NCI-H526 (cell line): ENCODE results near the gene ALDH7A1.

Experiments
- DNase-seq, 2 experiments: peaks; one replicate each; lab custom pipeline; 2025; lab: John Stamatoyannopoulos, UW

ALDH7A1 gene

DNA sequence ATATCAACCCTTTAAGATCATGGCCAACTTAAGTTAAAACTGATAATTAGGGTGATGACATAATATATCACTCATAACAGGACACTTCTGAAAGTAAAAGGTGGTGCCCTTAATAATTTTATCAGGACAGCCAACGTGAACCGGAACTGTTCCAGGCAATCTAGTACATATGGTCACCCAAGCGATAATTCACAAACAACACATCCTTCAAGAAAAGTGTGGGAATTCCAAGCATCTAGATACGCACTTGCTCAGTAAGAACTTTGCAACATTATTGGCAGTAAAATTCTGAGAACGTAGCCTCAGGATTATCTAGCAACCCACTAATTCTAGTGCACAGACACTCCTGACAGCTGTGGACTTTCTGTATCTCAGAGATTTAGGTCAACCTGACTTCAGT is 85.7 kb downstream of the ALDH7A1 start:
- no peak for DNase-seq

DNA sequence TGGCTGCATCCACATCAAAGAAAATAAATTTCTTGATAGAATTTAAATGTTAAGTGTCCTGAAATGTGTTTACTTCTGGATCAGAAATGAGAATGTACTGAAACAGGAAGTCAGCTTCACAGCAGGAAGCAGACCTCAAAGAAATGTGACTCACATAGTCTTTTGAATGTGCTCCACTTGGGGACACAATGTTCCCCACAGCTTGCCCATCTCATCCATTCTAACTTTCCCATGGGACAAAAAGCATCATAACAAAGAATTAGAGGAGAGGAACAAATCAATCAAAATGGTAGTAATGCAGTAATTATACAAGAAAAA is 86.1 kb downstream of the ALDH7A1 start:
- DNase-seq: no peak

GRCh38 chr5:126508251-126508961 is 86.6 kb downstream of the ALDH7A1 start:
- no peak for DNase-seq

DNA sequence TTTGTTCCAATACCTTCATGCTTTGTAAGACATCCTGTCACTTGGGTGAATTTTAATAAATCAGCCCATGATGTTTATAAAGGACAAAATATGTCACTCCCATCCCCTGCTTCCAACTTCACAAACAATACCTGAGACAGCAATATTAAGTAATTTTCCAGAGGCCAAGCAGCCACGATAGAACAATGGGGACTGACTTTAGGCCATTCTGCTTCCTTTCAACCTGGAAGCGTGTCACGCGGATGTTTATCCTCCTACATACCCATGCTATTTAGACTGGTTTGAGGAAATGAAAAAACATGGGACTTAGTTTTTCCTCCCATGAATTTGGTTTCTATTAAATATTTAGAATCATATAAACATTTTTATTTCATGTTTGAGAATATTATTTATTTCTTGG is 88.9 kb downstream of the ALDH7A1 start:
- no peak for DNase-seq

- DNase-seq: no peak
Measured at GRCh38 chr5:126503602-126504104, 91.4 kb downstream of the ALDH7A1 start.

- no peak for DNase-seq
Measured at GRCh38 chr5:126501448-126501847, 93.6 kb downstream of the ALDH7A1 start.

- DNase-seq: no peak
Measured at GRCh38 chr5:126499853-126500342, 95.1 kb downstream of the ALDH7A1 start.

DNA sequence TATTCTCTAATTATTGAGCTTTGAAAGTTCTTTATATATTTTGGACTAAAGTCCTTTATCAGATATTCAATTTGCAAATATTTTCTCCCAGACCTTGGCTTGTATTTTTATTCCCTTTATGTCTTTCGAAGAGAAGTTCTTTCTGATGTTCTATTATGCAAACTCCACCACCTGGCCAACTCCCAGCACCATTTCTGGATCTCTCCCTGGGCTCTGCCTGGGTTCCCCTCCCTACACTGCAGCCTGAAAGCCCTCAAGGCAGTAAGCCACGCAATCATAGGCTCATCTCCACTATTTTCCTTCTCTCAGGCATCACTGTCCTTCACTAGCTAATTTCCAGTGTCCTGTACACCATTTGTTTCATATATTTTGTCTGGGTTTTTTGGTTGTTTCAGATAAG is 95.7 kb downstream of the ALDH7A1 start:
- no peak for DNase-seq

GRCh38 chr5:126497506-126497905 is 97.5 kb downstream of the ALDH7A1 start:
- DNase-seq: no peak

GRCh38 chr5:126494393-126494792 is 100.6 kb downstream of the ALDH7A1 start:
- no peak for DNase-seq

GRCh38 chr5:126492939-126493338 is 102.1 kb downstream of the ALDH7A1 start:
- peak in 1 of 2 experiments; percentile 17 for DNase-seq

DNA sequence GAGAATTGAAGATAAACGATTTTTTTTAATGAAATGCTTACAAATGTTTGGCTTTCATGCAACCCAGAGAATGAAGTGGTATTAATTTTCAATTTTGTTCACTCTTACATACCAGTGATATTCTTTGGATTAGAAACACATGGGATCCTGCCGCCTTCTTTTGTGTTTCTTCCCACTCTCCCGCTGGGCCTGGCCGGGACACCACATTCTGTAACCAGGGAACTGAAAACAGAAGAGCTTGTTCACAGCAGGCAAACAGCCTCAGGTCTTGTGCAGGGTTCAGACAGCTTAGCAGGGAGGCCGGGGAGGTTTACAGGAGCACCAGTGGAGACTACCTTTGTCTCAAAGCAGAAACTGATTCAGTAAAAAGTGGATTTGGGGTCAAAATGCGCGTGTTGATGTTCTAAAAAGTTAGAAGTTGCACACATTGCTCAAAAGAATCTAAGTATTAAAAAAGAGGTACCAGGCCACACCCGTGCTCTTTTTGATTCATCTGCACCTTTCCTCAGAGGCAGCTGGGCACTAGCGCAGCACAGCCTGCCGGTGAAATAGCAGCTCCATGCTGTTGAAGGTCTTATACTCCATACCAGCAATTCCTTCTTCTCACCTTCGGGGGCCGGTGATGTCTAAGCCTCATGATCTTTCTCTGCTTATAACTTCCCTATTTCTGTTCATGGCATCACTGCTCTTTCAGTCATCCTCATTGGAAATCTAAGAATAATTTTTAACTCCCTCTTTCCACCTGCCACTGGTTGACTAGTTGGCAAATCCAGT is 104.7 kb downstream of the ALDH7A1 start:
- no peak for DNase-seq

DNA sequence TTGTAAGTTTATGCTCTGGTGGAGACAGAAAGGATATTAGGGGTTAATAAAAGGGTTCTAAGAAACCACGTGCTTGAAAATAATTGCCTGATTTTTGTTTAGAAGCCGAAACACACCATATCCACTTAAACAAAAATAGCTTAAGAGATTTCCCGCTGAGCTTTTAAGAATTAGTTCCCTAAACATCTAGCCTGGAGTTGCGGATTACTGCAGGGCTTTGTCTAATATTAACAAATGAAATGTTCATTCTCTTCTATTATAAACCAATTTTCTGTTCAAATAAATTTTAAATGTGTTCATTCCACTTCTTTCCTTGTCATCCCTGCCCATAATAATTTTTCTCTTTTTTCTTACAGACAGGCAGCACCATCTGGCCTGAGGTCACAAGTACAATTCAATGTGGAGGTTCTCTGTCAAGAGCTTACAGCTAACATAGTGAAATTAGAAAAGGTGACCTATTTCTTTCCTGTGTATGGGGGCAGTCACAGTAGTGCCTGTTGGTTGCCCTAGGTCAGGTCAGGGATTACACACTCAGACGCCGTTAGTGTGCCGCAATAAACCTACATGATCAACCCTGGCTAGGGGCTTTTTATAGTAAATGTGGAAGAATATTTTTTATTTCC is 106.5 kb downstream of the ALDH7A1 start:
- no peak for DNase-seq

DNA sequence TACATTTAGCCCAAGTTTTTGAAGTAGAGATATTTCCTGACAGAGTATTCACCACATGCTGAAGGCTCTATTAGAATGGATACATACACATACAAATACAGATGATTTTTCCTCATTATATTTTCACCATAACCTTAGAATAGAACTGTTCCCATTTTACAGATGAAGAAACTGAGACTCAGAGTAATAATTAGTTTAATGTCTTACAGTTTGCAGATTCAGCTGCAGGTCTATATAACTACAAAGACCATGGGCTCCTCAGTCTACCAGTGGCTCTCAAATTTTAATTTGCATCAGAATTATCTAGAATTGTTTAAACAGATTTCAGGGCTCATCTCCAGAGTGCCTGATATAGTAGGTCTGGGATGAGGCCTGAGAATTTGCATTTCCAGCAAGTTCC is 107.4 kb downstream of the ALDH7A1 start:
- DNase-seq: no peak

DNA sequence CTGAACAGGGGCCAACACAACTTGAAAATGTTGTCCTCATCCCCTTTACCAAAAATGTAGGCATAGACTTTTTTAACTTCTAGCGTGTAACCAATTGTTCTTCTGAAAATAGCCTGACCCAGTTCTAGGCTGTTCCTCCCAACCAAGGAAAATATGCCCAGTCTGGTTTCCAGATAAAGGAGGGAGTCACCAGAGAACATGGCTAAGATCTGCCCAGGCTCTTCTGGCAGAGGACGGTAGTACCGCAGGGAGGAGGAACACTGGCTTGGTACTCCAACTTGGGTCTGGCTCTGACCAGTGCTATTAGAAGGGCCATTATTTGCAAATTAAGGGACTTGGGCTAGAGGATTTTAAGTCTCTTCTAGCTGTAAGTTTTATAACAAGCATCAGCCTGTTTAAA is 108.7 kb downstream of the ALDH7A1 start:
- no peak for DNase-seq

DNA sequence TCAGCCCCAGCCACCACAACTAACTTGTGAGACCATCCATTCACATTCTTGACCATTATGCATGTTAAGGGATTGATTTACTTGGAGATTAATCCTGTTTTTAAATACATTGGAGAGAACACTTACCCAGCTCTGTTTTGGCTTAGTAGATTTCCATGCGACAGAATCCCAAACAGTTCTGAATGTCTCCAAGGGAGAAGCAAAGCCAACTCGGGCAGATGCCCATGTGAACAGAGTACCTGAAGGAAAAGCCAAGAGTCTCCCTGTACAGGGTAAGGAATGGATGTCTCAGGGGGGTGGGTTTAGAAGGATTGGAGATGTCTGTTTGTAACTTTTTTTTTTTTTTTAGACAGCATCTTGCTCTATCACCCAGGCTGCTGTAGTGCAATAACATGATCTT is 110.8 kb downstream of the ALDH7A1 start:
- DNase-seq: no peak

DNA sequence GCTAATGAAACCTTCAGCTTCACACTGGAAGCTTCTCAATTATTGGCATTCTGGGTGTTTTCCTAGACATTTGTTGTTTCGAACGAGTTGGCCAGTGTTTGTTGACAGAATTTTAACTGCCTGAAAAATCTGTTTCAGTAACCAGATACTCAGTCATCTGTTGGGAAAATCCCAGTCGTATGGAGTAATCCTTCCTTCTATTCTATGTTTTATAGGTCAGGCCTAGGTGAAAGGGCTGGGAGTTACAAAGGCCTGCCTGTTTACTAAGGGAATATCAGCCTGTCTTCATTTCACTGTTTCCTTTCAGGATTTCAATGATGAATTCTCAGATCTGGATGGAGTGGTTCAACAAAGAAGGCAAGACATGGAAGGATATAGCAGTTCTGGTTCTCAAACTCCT is 111.9 kb downstream of the ALDH7A1 start:
- no peak for DNase-seq

DNA sequence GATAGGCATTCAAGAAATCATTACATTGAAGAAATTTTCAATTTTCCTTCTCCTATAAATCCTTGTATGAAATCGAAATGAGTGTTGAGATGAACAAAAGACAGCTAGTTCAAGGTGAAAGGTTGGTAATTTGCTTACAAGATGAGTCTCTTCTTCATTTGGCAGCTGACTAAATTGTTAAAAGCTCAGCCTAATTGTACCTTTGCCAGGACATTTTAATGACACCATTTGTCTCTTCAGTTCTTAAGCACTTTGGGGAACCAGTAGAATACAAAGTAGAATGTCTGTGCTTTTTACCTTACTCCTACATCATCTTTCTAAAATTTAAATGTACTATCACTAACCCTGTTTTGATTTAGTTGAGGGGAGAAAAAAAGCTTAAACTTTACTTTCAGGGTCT is 112.4 kb downstream of the ALDH7A1 start:
- no peak for DNase-seq

DNA sequence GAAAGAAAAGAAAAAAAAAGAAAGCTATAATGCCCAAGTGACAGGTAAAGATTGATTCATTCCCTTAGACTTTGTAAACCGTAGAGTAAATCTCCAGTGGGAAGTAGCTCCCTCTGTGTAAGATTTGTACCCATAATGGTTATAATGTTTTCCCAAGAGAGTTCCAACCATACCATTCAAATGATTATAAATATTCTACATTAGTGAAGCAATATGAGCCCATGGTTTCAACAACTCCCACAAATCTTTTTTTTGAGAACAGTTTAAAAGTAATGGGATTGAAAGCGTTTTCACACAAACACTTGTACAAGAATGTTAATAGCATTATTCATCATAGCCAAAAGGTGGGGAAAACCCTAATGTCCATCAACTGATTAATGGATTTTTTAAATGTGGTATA is 113.8 kb downstream of the ALDH7A1 start:
- DNase-seq: no peak
